B cell (primary cell): Measurements from ENCODE around the gene FAM184A.

ENCODE experiments used
- CTCF ChIP-seq: fragments of 200-600 bp; IDR thresholded peaks from one replicate; pipeline ENCODE4 v1.8.0; 2022; ENCODE audit warnings: antibody characterized with exemption, mild to moderate bottlenecking
- EZH2 ChIP-seq: IDR thresholded peaks from 2 replicates; pipeline ENCODE4 v1.6.1; 2012; ENCODE audit warnings: borderline replicate concordance, low read depth, mild to moderate bottlenecking, moderate library complexity, low read length; ENCODE audit not compliant: insufficient read depth, poor library complexity, severe bottlenecking

- no peak for TF ChIP-seq CTCF
- TF ChIP-seq EZH2, result no peak
Observed at GRCh38 chr6:119012521-119012920, 65.9 kb downstream of the FAM184A start.
